SK-N-SH treated with all-trans-retinoic acid at 6 μM for 48 hours (cell line): Measurements from ENCODE around the gene SRPRB.

Experiments used
- CSRNP3 ChIP-seq: fragments of 250-450 bp; sonication (Bioruptor Pico); IDR thresholded peaks from 2 replicates; pipeline ENCODE4 v1.5.1; 2021; ENCODE audit warnings: mild to moderate bottlenecking, moderate library complexity
- ESRRG ChIP-seq: fragments of 250-450 bp; sonication (Bioruptor Pico); IDR thresholded peaks from 2 replicates; pipeline ENCODE4 v1.6.1; 2021; ENCODE audit warnings: mild to moderate bottlenecking
- PATZ1 ChIP-seq: fragments of 250-450 bp; sonication (Bioruptor Pico); IDR thresholded peaks from 2 replicates; pipeline ENCODE4 v1.8.0; 2020; ENCODE audit warnings: mild to moderate bottlenecking, moderate library complexity, borderline replicate concordance
- SNAI2 ChIP-seq: fragments of 250-450 bp; sonication (Bioruptor Pico); IDR thresholded peaks from 2 replicates; pipeline ENCODE4 v1.5.0; 2020; ENCODE audit warnings: mild to moderate bottlenecking, moderate library complexity
- ZFP3 ChIP-seq: fragments of 250-450 bp; sonication (Bioruptor Pico); IDR thresholded peaks from 2 replicates; pipeline ENCODE4 v1.5.0; 2020; ENCODE audit warnings: mild to moderate bottlenecking, moderate library complexity
- ZFP30 ChIP-seq: fragments of 450-650 bp; formaldehyde crosslinking; IDR thresholded peaks from 2 replicates; pipeline ENCODE4 v1.5.0; 2022; ENCODE audit warnings: mild to moderate bottlenecking, moderate library complexity
- ZNF565 ChIP-seq: fragments of 450-650 bp; formaldehyde crosslinking; conservative IDR thresholded peaks from 2 replicates; pipeline ENCODE4 v1.5.0; 2020; ENCODE audit warnings: low read depth, mild to moderate bottlenecking, moderate library complexity

- no peak for TF ChIP-seq ZFP30 (CRISPR knock-in tag)
- no peak for TF ChIP-seq ZNF565 (CRISPR knock-in tag)
- no peak for TF ChIP-seq PATZ1 (CRISPR knock-in tag)
- TF ChIP-seq SNAI2 (CRISPR knock-in tag): no peak
- no peak for TF ChIP-seq CSRNP3
- TF ChIP-seq ESRRG (CRISPR knock-in tag): no peak
- TF ChIP-seq ZFP3 (CRISPR knock-in tag): no peak
Measured at GRCh38 chr3:133863911-133864310, 58.3 kb downstream of the SRPRB start.
